HUES48 (cell line): ENCODE results near the gene DUS1L.
A peak's percentile ranks its signal among the peaks of the same experiment; 100 is the strongest.

Experiments
- H3K27ac ChIP-seq: one replicate; pipeline ENCODE4 v1.7.0; 2013; ENCODE audit warnings: low read depth, low read length, inconsistent platforms
- H3K27me3 ChIP-seq: 2 replicates; pipeline ENCODE4 v1.6.1; 2013; ENCODE audit warnings: mild to moderate bottlenecking, low read length; ENCODE audit not compliant: control insufficient read depth, insufficient read depth
- H3K36me3 ChIP-seq: 2 replicates; pipeline ENCODE4 v1.6.1; 2013; ENCODE audit warnings: low read length; ENCODE audit not compliant: control insufficient read depth, insufficient read depth
- H3K4me1 ChIP-seq: 2 replicates; pipeline ENCODE4 v1.6.1; 2013; ENCODE audit warnings: mild to moderate bottlenecking, low read length; ENCODE audit not compliant: control insufficient read depth, insufficient read depth
- H3K4me3 ChIP-seq: 2 replicates; pipeline ENCODE4 v1.5.1; 2013; ENCODE audit warnings: mild to moderate bottlenecking, low read depth, low read length
- H3K9ac ChIP-seq: 2 replicates; pipeline ENCODE4 v1.6.1; 2013; ENCODE audit warnings: mild to moderate bottlenecking, low read depth, low read length, moderate library complexity
- H3K9me3 ChIP-seq: 2 replicates; pipeline ENCODE4 v1.6.1; 2013; ENCODE audit warnings: low read length; ENCODE audit not compliant: control insufficient read depth, insufficient read depth

Gene DUS1L

GRCh38 chr17:82063424-82064415 lies 1.9 kb downstream of the DUS1L start:
- Histone ChIP-seq H3K27ac (no peak overlapping the region), H3K27me3 (no peaks in the 10 kb centered on the region), H3K4me1 (no peaks in the 10 kb centered on the region), H3K9ac (no peak overlapping the region), H3K36me3 (peaks cover 53% of the 10 kb centered on the region), H3K9me3 (no peaks in the 10 kb centered on the region), H3K4me3 (peak overlapping the region; percentile 69; the same call in 1 of the 2 replicates)

GRCh38 chr17:82062984-82063368 lies 2.6 kb downstream of the DUS1L start:
- Histone ChIP-seq H3K9ac (no peak overlapping the region), H3K27me3 (no peaks in the 10 kb centered on the region), H3K4me1 (no peaks in the 10 kb centered on the region), H3K9me3 (no peaks in the 10 kb centered on the region), H3K27ac (no peak overlapping the region), H3K4me3 (no peak overlapping the region), H3K36me3 (peaks cover 60% of the 10 kb centered on the region)

- Histone ChIP-seq H3K9me3 (no peaks in the 10 kb centered on the region), H3K36me3 (peaks cover 67% of the 10 kb centered on the region), H3K4me3 (no peak overlapping the region), H3K9ac (no peak overlapping the region), H3K27ac (no peak overlapping the region), H3K4me1 (no peaks in the 10 kb centered on the region), H3K27me3 (no peaks in the 10 kb centered on the region)
These were observed 3.3 kb downstream of the DUS1L start for GRCh38 chr17:82062076-82062983.

GRCh38 chr17:82061047-82061925 lies 4.3 kb downstream of the DUS1L start:
- no peak overlapping the region for H3K4me3 ChIP-seq
- no peak overlapping the region for H3K9ac ChIP-seq
- peaks cover 77% of the 10 kb centered on the region for H3K36me3 ChIP-seq
- no peak overlapping the region for H3K27ac ChIP-seq
- H3K9me3 ChIP-seq: no peaks in the 10 kb centered on the region
- H3K4me1 ChIP-seq: no peaks in the 10 kb centered on the region
- no peaks in the 10 kb centered on the region for H3K27me3 ChIP-seq

GRCh38 chr17:82060614-82061013 lies 5.0 kb downstream of the DUS1L start:
- no peaks in the 10 kb centered on the region for H3K4me1 ChIP-seq
- H3K9me3 ChIP-seq: no peaks in the 10 kb centered on the region
- no peak overlapping the region for H3K9ac ChIP-seq
- no peaks in the 10 kb centered on the region for H3K27me3 ChIP-seq
- peaks cover 84% of the 10 kb centered on the region for H3K36me3 ChIP-seq
- no peak overlapping the region for H3K27ac ChIP-seq
- H3K4me3 ChIP-seq: no peak overlapping the region

- no peak overlapping the region for H3K9ac ChIP-seq
- no peak overlapping the region for H3K27ac ChIP-seq
- H3K27me3 ChIP-seq: no peaks in the 10 kb centered on the region
- H3K36me3 ChIP-seq: peaks cover 90% of the 10 kb centered on the region
- H3K4me3 ChIP-seq: no peak overlapping the region
- no peaks in the 10 kb centered on the region for H3K9me3 ChIP-seq
- H3K4me1 ChIP-seq: no peaks in the 10 kb centered on the region
These were observed 5.6 kb downstream of the DUS1L start for GRCh38 chr17:82060001-82060380.

GRCh38 chr17:82059272-82060000 lies 6.2 kb downstream of the DUS1L start:
- Histone ChIP-seq H3K9ac (no peak overlapping the region), H3K9me3 (no peaks in the 10 kb centered on the region), H3K27me3 (no peaks in the 10 kb centered on the region), H3K27ac (no peak overlapping the region), H3K4me1 (no peaks in the 10 kb centered on the region), H3K36me3 (peaks cover 95% of the 10 kb centered on the region), H3K4me3 (no peak overlapping the region)

- H3K27me3 ChIP-seq: no peaks in the 10 kb centered on the region
- H3K4me1 ChIP-seq: no peaks in the 10 kb centered on the region
- H3K9ac ChIP-seq: no peak overlapping the region
- peaks cover 95% of the 10 kb centered on the region for H3K36me3 ChIP-seq
- H3K4me3 ChIP-seq: no peak overlapping the region
- H3K27ac ChIP-seq: no peak overlapping the region
- no peaks in the 10 kb centered on the region for H3K9me3 ChIP-seq
These were observed 6.8 kb downstream of the DUS1L start for GRCh38 chr17:82058855-82059249.

GRCh38 chr17:82058230-82058854 lies 7.3 kb downstream of the DUS1L start:
- Histone ChIP-seq H3K4me3 (no peak overlapping the region), H3K9me3 (no peaks in the 10 kb centered on the region), H3K27me3 (no peaks in the 10 kb centered on the region), H3K27ac (no peak overlapping the region), H3K4me1 (no peaks in the 10 kb centered on the region), H3K9ac (no peak overlapping the region), H3K36me3 (peaks cover 95% of the 10 kb centered on the region)
